SK-N-SH (cell line): ENCODE data around the gene GRIK1.

ENCODE experiments used
- CTCF ChIP-seq: fragments of 200-600 bp; sonication (generic); IDR thresholded peaks from 2 replicates; pipeline ENCODE4 v1.6.1; 2017; ENCODE audit warnings: antibody characterized with exemption, mild to moderate bottlenecking, moderate library complexity
- EP300 ChIP-seq, 2 experiments: IDR thresholded peaks; 2 replicates each; pipeline versions ENCODE4 v1.4.0 to v1.6.1; 2012; ENCODE audit warnings: borderline replicate concordance in 1 of 2, low read depth in 1 of 2, low read length in 1 of 2
- JUND ChIP-seq: IDR thresholded peaks from 2 replicates; pipeline ENCODE4 v1.4.0; 2012
- POLR2AphosphoS5 ChIP-seq: IDR thresholded peaks from 2 replicates; pipeline ENCODE4 v1.6.1; 2012; ENCODE audit warnings: low read depth, low read length
- RAD21 ChIP-seq: IDR thresholded peaks from 2 replicates; pipeline ENCODE4 v1.6.1; 2012; ENCODE audit warnings: mild to moderate bottlenecking, low read length
- USF1 ChIP-seq: IDR thresholded peaks from 2 replicates; pipeline ENCODE4 v1.4.0; 2012; ENCODE audit warnings: low read depth, borderline replicate concordance
- USF2 ChIP-seq: fragments of 150-350 bp; IDR thresholded peaks from 2 replicates; pipeline ENCODE4 v1.6.1; 2017; ENCODE audit warnings: antibody characterized with exemption, low read length, low read depth, borderline replicate concordance
- ZBTB33 ChIP-seq: IDR thresholded peaks from 2 replicates; pipeline ENCODE4 v1.4.0; 2012; ENCODE audit warnings: low read depth, borderline replicate concordance

- TF ChIP-seq JUND: no peak
- TF ChIP-seq EP300 (IDR thresholded peaks at IDR 0.05; ENCODE audit: borderline replicate concordance in 1 of 2, low read depth in 1 of 2, low read length in 1 of 2): no peak
- TF ChIP-seq CTCF: no peak
- no peak for TF ChIP-seq POLR2AphosphoS5
- no peak for TF ChIP-seq USF2
- TF ChIP-seq ZBTB33: no peak
- no peak for TF ChIP-seq RAD21
- no peak for TF ChIP-seq USF1
Observed at GRCh38 chr21:29914326-29914725, 25.5 kb downstream of the GRIK1 start.
